H1 (cell line): ENCODE results near the gene PCYT1B.

Experiments
- EZH2 ChIP-seq: fragments of 200-600 bp; sonication (generic); IDR thresholded peaks from 2 replicates; pipeline ENCODE4 v1.7.1; 2012; ENCODE audit warnings: low read depth, mild to moderate bottlenecking, moderate library complexity, low read length, inconsistent platforms; ENCODE audit not compliant: severe bottlenecking
- GTF2F1 ChIP-seq: IDR thresholded peaks from 2 replicates; pipeline ENCODE4 v1.6.1; 2012; ENCODE audit warnings: low read depth, low read length, improper control_type of control experiment, borderline replicate concordance
- MAX ChIP-seq: IDR thresholded peaks from 2 replicates; pipeline ENCODE4 v1.6.1; 2012; ENCODE audit warnings: inconsistent platforms
- RBBP5 ChIP-seq: IDR thresholded peaks from 2 replicates; pipeline ENCODE4 v1.7.1; 2012; ENCODE audit warnings: low read depth, mild to moderate bottlenecking, inconsistent platforms, low read length, moderate library complexity, borderline replicate concordance
- TF ChIP-seq, protein P1 (sequence below), 3 experiments: IDR thresholded peaks; 1 replicate in 2 of 3; 2 replicates in 1 of 3; pipeline versions ENCODE4 v1.5.1 to v1.6.1; 2011; ENCODE audit warnings: low read length in 3 of 3, mild to moderate bottlenecking in 3 of 3, inconsistent platforms in 2 of 3, low read depth in 1 of 3, moderate library complexity in 1 of 3; ENCODE audit not compliant: insufficient read depth in 1 of 3; ENCODE audit errors: control extremely low read depth in 1 of 3

- no peak for TF ChIP-seq EZH2
- TF ChIP-seq, protein P1, sequence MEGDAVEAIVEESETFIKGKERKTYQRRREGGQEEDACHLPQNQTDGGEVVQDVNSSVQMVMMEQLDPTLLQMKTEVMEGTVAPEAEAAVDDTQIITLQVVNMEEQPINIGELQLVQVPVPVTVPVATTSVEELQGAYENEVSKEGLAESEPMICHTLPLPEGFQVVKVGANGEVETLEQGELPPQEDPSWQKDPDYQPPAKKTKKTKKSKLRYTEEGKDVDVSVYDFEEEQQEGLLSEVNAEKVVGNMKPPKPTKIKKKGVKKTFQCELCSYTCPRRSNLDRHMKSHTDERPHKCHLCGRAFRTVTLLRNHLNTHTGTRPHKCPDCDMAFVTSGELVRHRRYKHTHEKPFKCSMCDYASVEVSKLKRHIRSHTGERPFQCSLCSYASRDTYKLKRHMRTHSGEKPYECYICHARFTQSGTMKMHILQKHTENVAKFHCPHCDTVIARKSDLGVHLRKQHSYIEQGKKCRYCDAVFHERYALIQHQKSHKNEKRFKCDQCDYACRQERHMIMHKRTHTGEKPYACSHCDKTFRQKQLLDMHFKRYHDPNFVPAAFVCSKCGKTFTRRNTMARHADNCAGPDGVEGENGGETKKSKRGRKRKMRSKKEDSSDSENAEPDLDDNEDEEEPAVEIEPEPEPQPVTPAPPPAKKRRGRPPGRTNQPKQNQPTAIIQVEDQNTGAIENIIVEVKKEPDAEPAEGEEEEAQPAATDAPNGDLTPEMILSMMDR (IDR thresholded peaks at IDR 0.05; ENCODE audit: control extremely low read depth in 1 of 3, insufficient read depth in 1 of 3, low read depth in 1 of 3, low read length in 3 of 3), result no peak
- TF ChIP-seq RBBP5, result no peak
- no peak for TF ChIP-seq GTF2F1
- TF ChIP-seq MAX, result no peak
Measured at GRCh38 chrX:24696294-24696693, 49.1 kb upstream of the PCYT1B start.
